ENCODE measurements around the gene TP53. TPM values are rescaled to one million over a fixed set of nuclear protein-coding genes. Genes with fewer than 3 reads are reported as not detected.

Gene TP53
- 10 to 100 TPM; 37.2 to 77.2 (median 65.2) TPM for total RNA-seq

DNA sequence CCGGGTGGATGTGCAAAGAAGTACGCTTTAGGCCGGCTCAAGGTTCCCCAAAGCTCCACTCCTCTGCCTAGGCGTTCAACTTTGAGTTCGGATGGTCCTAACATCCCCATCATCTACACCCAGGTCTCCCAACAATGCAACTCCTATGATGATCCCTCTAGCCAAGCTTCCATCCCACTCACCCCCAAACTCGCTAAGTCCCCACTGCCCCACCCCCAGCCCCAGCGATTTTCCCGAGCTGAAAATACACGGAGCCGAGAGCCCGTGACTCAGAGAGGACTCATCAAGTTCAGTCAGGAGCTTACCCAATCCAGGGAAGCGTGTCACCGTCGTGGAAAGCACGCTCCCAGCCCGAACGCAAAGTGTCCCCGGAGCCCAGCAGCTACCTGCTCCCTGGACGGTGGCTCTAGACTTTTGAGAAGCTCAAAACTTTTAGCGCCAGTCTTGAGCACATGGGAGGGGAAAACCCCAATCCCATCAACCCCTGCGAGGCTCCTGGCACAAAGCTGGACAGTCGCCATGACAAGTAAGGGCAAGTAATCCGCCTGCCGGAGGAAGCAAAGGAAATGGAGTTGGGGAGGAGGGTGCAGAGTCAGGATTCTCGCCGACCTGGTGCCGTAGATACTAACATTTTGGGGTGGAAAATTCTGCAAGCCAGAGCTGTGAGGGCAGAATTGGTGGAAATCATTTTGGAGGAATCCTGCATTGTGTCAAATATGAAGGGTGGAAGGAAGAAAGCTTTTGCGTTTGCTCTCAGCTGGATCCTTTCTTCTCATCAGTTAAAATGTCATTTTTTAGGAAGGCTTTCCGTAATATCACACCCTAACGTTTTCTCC, at the start of gene TP53:
Gene TP53 (minus strand): TSS at position 419 of the 836 bp plus-strand sequence. CDS start 10,896 bp downstream, outside the sequence.
- TF ChIP-seq POLR2A (IDR thresholded peaks at IDR 0.05) (peak in 1 of 2 donors; percentile 59), EP300 (IDR thresholded peaks at IDR 0.05) (no peak), POLR2AphosphoS5 (IDR thresholded peaks at IDR 0.05) (peak; percentile 73 to 97 (median 92))
- 0% methylated on average over 22 of the region's 30 CpGs for WGBS
- H3K9me3 ChIP-seq: no peaks in the 10 kb centered on the region
- H3K27ac ChIP-seq: peak within 1 kb of the TSS; percentile 98
- peak within 1 kb of the TSS; percentile 81 for H3K4me3 ChIP-seq
- no peaks in the 10 kb centered on the region for H3K36me3 ChIP-seq
- H3K27me3 ChIP-seq: no peaks in the 10 kb centered on the region
- peaks cover 35% of the 10 kb centered on the region for H3K4me1 ChIP-seq
- peak; percentile 92 to 94 for DNase-seq (ENCODE audit: low spot score in 2 of 2)

DNA sequence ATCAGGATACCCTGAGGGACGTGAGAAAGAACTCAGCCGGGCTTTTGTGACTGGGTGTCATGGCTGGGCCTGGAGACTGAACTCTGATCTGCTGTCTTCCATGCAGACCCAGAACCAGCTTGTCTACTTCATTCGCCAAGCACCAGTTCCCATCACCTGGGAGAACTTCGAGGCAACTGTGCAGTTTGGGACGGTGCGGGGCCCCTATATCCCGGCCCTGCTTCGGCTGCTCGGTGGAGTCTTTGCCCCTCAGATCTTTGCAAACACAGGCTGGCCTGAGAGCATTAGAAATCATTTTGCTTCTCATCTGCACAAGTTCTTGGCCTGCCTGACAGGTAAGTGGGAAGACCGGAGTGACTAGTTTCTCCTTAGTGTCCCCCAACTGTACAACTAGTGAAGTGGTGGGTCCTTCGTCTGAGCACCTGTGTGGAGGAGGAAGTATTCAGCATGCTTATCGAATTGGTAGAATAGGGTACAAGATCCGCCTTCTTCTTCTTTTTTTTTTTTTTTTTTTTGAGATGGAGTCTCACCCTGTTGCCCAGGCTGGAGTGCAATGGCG, 45.8 kb upstream of the TP53 start:
- Histone ChIP-seq H3K36me3 (no peaks in the 10 kb centered on the region), H3K4me3 (no peak overlapping the region), H3K27ac (no peak overlapping the region), H3K27me3 (peaks cover 3% of the 10 kb centered on the region), H3K4me1 (no peaks in the 10 kb centered on the region), H3K9me3 (no peaks in the 10 kb centered on the region)
- TF ChIP-seq, protein P1, sequence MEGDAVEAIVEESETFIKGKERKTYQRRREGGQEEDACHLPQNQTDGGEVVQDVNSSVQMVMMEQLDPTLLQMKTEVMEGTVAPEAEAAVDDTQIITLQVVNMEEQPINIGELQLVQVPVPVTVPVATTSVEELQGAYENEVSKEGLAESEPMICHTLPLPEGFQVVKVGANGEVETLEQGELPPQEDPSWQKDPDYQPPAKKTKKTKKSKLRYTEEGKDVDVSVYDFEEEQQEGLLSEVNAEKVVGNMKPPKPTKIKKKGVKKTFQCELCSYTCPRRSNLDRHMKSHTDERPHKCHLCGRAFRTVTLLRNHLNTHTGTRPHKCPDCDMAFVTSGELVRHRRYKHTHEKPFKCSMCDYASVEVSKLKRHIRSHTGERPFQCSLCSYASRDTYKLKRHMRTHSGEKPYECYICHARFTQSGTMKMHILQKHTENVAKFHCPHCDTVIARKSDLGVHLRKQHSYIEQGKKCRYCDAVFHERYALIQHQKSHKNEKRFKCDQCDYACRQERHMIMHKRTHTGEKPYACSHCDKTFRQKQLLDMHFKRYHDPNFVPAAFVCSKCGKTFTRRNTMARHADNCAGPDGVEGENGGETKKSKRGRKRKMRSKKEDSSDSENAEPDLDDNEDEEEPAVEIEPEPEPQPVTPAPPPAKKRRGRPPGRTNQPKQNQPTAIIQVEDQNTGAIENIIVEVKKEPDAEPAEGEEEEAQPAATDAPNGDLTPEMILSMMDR (IDR thresholded peaks at IDR 0.05): no peak
- no peak for TF ChIP-seq POLR2A (IDR thresholded peaks at IDR 0.05)
- TF ChIP-seq EP300 (IDR thresholded peaks at IDR 0.05): no peak
- TF ChIP-seq POLR2AphosphoS5 (IDR thresholded peaks at IDR 0.05): no peak
- DNase-seq (ENCODE audit: low spot score in 2 of 2): no peak
- WGBS: 62% methylated on average over 13 of the region's 14 CpGs

DNA sequence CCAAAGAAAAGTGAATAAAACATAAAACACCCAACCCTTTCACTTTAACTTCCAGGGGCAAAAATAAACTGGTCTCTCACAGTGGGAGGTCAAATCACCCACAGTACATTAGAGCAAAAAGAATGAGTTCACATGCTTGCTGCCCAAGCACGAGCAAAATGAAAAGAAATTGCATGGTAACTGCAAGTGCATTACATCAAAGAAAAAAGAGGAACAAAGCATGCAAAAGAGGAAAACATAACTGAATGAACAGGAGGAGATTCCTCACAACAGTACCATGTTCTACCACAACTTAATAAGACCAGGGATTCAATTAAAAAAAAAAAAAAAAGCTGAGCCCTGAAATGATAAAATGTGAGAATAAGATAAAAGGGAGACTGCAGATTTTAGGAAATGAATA, 42.5 kb upstream of the TP53 start:
- no peaks in the 10 kb centered on the region for H3K36me3 ChIP-seq
- H3K4me3 ChIP-seq: no peak overlapping the region
- 57% methylated on average over 1 of the region's 1 CpG for WGBS
- no peak for DNase-seq (ENCODE audit: low spot score in 2 of 2)
- H3K27me3 ChIP-seq: peaks cover 3% of the 10 kb centered on the region
- H3K27ac ChIP-seq: no peak overlapping the region
- TF ChIP-seq, protein P1 (IDR thresholded peaks at IDR 0.05): no peak
- no peak for TF ChIP-seq POLR2AphosphoS5 (IDR thresholded peaks at IDR 0.05)
- TF ChIP-seq POLR2A (IDR thresholded peaks at IDR 0.05): no peak
- TF ChIP-seq EP300 (IDR thresholded peaks at IDR 0.05): no peak
- H3K4me1 ChIP-seq: no peaks in the 10 kb centered on the region
- H3K9me3 ChIP-seq: no peaks in the 10 kb centered on the region

GRCh38 chr17:7727886-7728285, 40.6 kb upstream of the TP53 start:
- DNase-seq (ENCODE audit: low spot score in 2 of 2): no peak
- H3K27ac ChIP-seq: no peak overlapping the region
- no peaks in the 10 kb centered on the region for H3K9me3 ChIP-seq
- H3K4me3 ChIP-seq: no peak overlapping the region
- no peaks in the 10 kb centered on the region for H3K4me1 ChIP-seq
- H3K27me3 ChIP-seq: peaks cover 9% of the 10 kb centered on the region
- TF ChIP-seq POLR2AphosphoS5 (IDR thresholded peaks at IDR 0.05): no peak
- TF ChIP-seq, protein P1 (IDR thresholded peaks at IDR 0.05): no peak
- no peak for TF ChIP-seq EP300 (IDR thresholded peaks at IDR 0.05)
- TF ChIP-seq POLR2A (IDR thresholded peaks at IDR 0.05): no peak
- H3K36me3 ChIP-seq: no peaks in the 10 kb centered on the region
- WGBS: 82% methylated on average over 3 of the region's 3 CpGs

GRCh38 chr17:7721612-7722011, 34.3 kb upstream of the TP53 start:
- WGBS: 64% methylated on average over 2 of the region's 2 CpGs
- H3K36me3 ChIP-seq: no peaks in the 10 kb centered on the region
- H3K27me3 ChIP-seq: peaks cover 16% of the 10 kb centered on the region
- DNase-seq (ENCODE audit: low spot score in 2 of 2): no peak
- no peak overlapping the region for H3K4me3 ChIP-seq
- H3K27ac ChIP-seq: no peak overlapping the region
- peaks cover 17% of the 10 kb centered on the region for H3K4me1 ChIP-seq
- no peaks in the 10 kb centered on the region for H3K9me3 ChIP-seq
- TF ChIP-seq POLR2AphosphoS5 (IDR thresholded peaks at IDR 0.05) (no peak), POLR2A (IDR thresholded peaks at IDR 0.05) (no peak), EP300 (IDR thresholded peaks at IDR 0.05) (no peak)
- TF ChIP-seq, protein P1 (IDR thresholded peaks at IDR 0.05): no peak
